A549 (cell line): Measurements from ENCODE around the gene RPS6KA6. TPM values are rescaled to one million over a fixed set of nuclear protein-coding genes. Genes with fewer than 3 reads are reported as not detected.
A peak's percentile ranks its signal among the peaks of the same experiment; 100 is the strongest.

Experiments
- ATAC-seq, 2 experiments: fragments of 200-7000 bp in 1 of 2; fragments of >200 bp in 1 of 2; cut with Nextera tagmentation in 1 of 2; cut with Tn5 transposase in 1 of 2; 3 replicates each; pipeline versions ENCODE4 v1.8.0 to v1.9.1; 2018 to 2020; ENCODE audit warnings: mild to moderate bottlenecking in 1 of 2, moderate library complexity in 1 of 2
- CTCF ChIA-PET: fragments of 300-600 bp; sonication (Branson Sonifier 250); formaldehyde crosslinking; extraction: SDS; loops from one replicate; lab custom pipeline; 2021; ENCODE audit warnings: antibody characterized with exemption, inconsistent platforms; lab: Yijun Ruan, JAX
- POLR2A ChIA-PET: fragments of 350-600 bp; formaldehyde crosslinking; extraction: SDS; loops from one replicate; lab custom pipeline; 2021; ENCODE audit warnings: antibody characterized with exemption, inconsistent platforms; lab: Yijun Ruan, JAX
- DNase-seq, 2 experiments: peaks; one replicate each; pipeline versions ENCODE4 v3.0.0 to v3.0.0-alpha.2; 2011 to 2016; ENCODE audit warnings: low read depth in 1 of 2, low spot score in 1 of 2
- FAIRE-seq: peaks from 2 replicates; lab custom pipeline; 2011; peaks lifted over from hg19 to GRCh38; lab: Jason Lieb, UNC
- H3K27ac ChIP-seq, 2 experiments: fragments of >200 bp; sonication (Bioruptor Twin); formaldehyde crosslinking; 3 replicates each; pipeline ENCODE4 v1.5.1; 2016 to 2017
- H3K4me1 ChIP-seq: fragments of >200 bp; sonication (Bioruptor Twin); formaldehyde crosslinking; 3 replicates; pipeline ENCODE4 v1.6.1; 2016
- H3K4me2 ChIP-seq: fragments of >200 bp; sonication (Bioruptor Twin); formaldehyde crosslinking; 3 replicates; pipeline ENCODE4 v1.6.1; 2016
- H3K4me3 ChIP-seq: fragments of >200 bp; sonication (Bioruptor Twin); formaldehyde crosslinking; 3 replicates; pipeline ENCODE4 v1.5.1; 2016
- H3K9me3 ChIP-seq: fragments of >200 bp; sonication (Bioruptor Twin); formaldehyde crosslinking; 3 replicates; pipeline ENCODE4 v1.6.1; 2016
- BHLHE40 ChIP-seq: IDR thresholded peaks from 2 replicates; pipeline ENCODE4 v1.6.1; 2012; ENCODE audit warnings: low read depth, low read length, inconsistent platforms
- CBX2 ChIP-seq: fragments of 200-600 bp; sonication (generic); IDR thresholded peaks from 2 replicates; pipeline ENCODE4 v1.6.1; 2016; ENCODE audit warnings: low read depth, mild to moderate bottlenecking, borderline replicate concordance
- CBX8 ChIP-seq: fragments of 200-600 bp; sonication (generic); IDR thresholded peaks from 2 replicates; pipeline ENCODE4 v1.6.1; 2016
- EHMT2 ChIP-seq: fragments of 200-600 bp; sonication (generic); IDR thresholded peaks from 2 replicates; pipeline ENCODE4 v1.6.1; 2016; ENCODE audit warnings: antibody characterized with exemption, low read depth, mild to moderate bottlenecking, moderate library complexity
- ELK1 ChIP-seq: fragments of 150-350 bp; IDR thresholded peaks from 2 replicates; pipeline ENCODE4 v1.6.1; 2014; ENCODE audit warnings: low read depth, mild to moderate bottlenecking, low read length
- FOSL2 ChIP-seq, 2 experiments: fragments of 450-650 bp in 1 of 2; fragments of >200 bp in 1 of 2; sonication (Bioruptor Twin) in 1 of 2; formaldehyde crosslinking; IDR thresholded peaks; 2 replicates each; pipeline versions ENCODE4 v1.5.0 to v1.6.1; 2016 to 2020; ENCODE audit warnings: mild to moderate bottlenecking in 1 of 2, moderate library complexity in 1 of 2
- KDM1A ChIP-seq: fragments of 200-600 bp; sonication (generic); IDR thresholded peaks from 2 replicates; pipeline ENCODE4 v1.6.1; 2016; ENCODE audit warnings: low read depth, mild to moderate bottlenecking
- KDM5A ChIP-seq: fragments of 200-600 bp; sonication (generic); IDR thresholded peaks from 2 replicates; pipeline ENCODE4 v1.6.1; 2016; ENCODE audit warnings: antibody characterized with exemption, mild to moderate bottlenecking
- MAFK ChIP-seq: fragments of 450-650 bp; IDR thresholded peaks from 2 replicates; pipeline ENCODE4 v1.6.1; 2014; ENCODE audit not compliant: partially characterized antibody
- MAX ChIP-seq: IDR thresholded peaks from 2 replicates; pipeline ENCODE4 v1.6.1; 2012
- MAZ ChIP-seq: fragments of 150-350 bp; IDR thresholded peaks from 2 replicates; pipeline ENCODE4 v1.6.1; 2014; ENCODE audit warnings: antibody characterized with exemption, low read depth, low read length, borderline replicate concordance
- NR3C1 ChIP-seq: fragments of >200 bp; sonication (Bioruptor Twin); formaldehyde crosslinking; IDR thresholded peaks from 3 replicates; pipeline ENCODE4 v1.6.1; 2017
- PBX3 ChIP-seq: IDR thresholded peaks from 2 replicates; pipeline ENCODE4 v1.6.1; 2012
- PHF8 ChIP-seq: fragments of 200-600 bp; sonication (generic); IDR thresholded peaks from 2 replicates; pipeline ENCODE4 v1.6.1; 2016; ENCODE audit warnings: low read depth, mild to moderate bottlenecking, antibody characterized with exemption, moderate library complexity, borderline replicate concordance
- RAD21 ChIP-seq, 2 experiments: fragments of >200 bp in 1 of 2; sonication (Bioruptor Twin) in 1 of 2; formaldehyde crosslinking in 1 of 2; IDR thresholded peaks in 1 of 2; conservative IDR thresholded peaks in 1 of 2; 2 replicates in 1 of 2; 3 replicates in 1 of 2; pipeline ENCODE4 v1.6.1; 2012 to 2018; ENCODE audit warnings: inconsistent platforms in 1 of 2
- RARB ChIP-seq: fragments of 250-450 bp; sonication (Bioruptor Pico); IDR thresholded peaks from 2 replicates; pipeline ENCODE4 v1.8.0; 2021; ENCODE audit warnings: mild to moderate bottlenecking, moderate library complexity
- RNF2 ChIP-seq: fragments of 200-600 bp; sonication (generic); IDR thresholded peaks from 2 replicates; pipeline ENCODE4 v1.6.1; 2016; ENCODE audit warnings: low read depth, mild to moderate bottlenecking, antibody characterized with exemption, moderate library complexity, borderline replicate concordance
- SMC3 ChIP-seq: fragments of >200 bp; sonication (Bioruptor Twin); formaldehyde crosslinking; IDR thresholded peaks from 3 replicates; pipeline ENCODE4 v1.6.1; 2018; ENCODE audit warnings: inconsistent platforms
- SREBF2 ChIP-seq: fragments of 450-650 bp; IDR thresholded peaks from 2 replicates; pipeline ENCODE4 v1.6.1; 2014; ENCODE audit warnings: mild to moderate bottlenecking, moderate library complexity
- TFCP2L1 ChIP-seq: fragments of 250-450 bp; sonication (Bioruptor Pico); IDR thresholded peaks from 2 replicates; pipeline ENCODE4 v1.5.0; 2021; ENCODE audit warnings: mild to moderate bottlenecking
- ZSCAN20 ChIP-seq: fragments of 250-450 bp; sonication (Bioruptor Pico); IDR thresholded peaks from 2 replicates; pipeline ENCODE4 v1.8.0; 2022; ENCODE audit warnings: mild to moderate bottlenecking, moderate library complexity
- WGBS: methylation state at CpG from one replicate; pipeline ENCODE4 v1.1.6; 2017; ENCODE audit errors: missing lambda C conversion rate; 5-methylcytosine and 5-hydroxymethylcytosine counted together
- polyA minus RNA-seq: library from RNA; depleted of rRNA, polyadenylated mRNA; stranded (reverse); fragments of >200 nt; gene quantifications from 2 replicates; pipeline ENCODE4 v1.2.3, GENCODE V29; 2011; rRNA and poly(A)+ RNA removed
- polyA plus RNA-seq, 4 experiments: library from polyadenylated mRNA; depleted of rRNA in 3 of 4; stranded (reverse); fragments of >200 nt; fragmentation: RNase III in 1 of 4; extraction: RNeasy Plus Mini Kit Qiagen cat#74134 plus additional on column Dnase treatment in 1 of 4; gene quantifications; 2 replicates in 3 of 4; 3 replicates in 1 of 4; pipeline ENCODE4 v1.2.3, GENCODE V29; 2011 to 2017

RPS6KA6 gene
- polyA plus RNA-seq (2011; rRNA removed): 10.8 and 11.3 TPM in 2 replicates
- 1.2 and 1.3 TPM in 2 replicates for polyA plus RNA-seq (2012; cell fraction: cytosol; rRNA removed)
- 1.0 and 1.4 TPM in 2 replicates for polyA plus RNA-seq (2012; cell fraction: nucleus; rRNA removed)
- polyA plus RNA-seq (2017; fragmentation: RNase III; extraction: RNeasy Plus Mini Kit Qiagen cat#74134 plus additional on column Dnase treatment): 4.3 to 5.1 TPM (median 4.6 TPM) in 3 replicates
- 4.3 and 4.4 TPM in 2 replicates for polyA minus RNA-seq

- H3K4me1 ChIP-seq: peaks cover 7% of the 10 kb centered on the region; the same call in 2 of the 3 replicates
- no CpG with 5 or more reads among the region's 81 CpGs for WGBS
These were observed at the start of gene RPS6KA6 for GRCh38 chrX:84187533-84188319. Gene RPS6KA6, minus strand, starts transcription at chrX:84188199. Its CDS starts 300 bp downstream, at chrX:84187899.

GRCh38 chrX:84224741-84225140, 36.7 kb upstream of the RPS6KA6 start:
- DNase-seq (no peak), ATAC-seq (no peak), FAIRE-seq (no peak)
- TF ChIP-seq RAD21 (conservative IDR thresholded peaks at IDR 0.05 in 1 of 2, IDR thresholded peaks at IDR 0.05 in 1 of 2) (no peak), BHLHE40 (no peak), CBX2 (no peak), SREBF2 (no peak), MAX (no peak), ELK1 (no peak), KDM5A (no peak), FOSL2 (IDR thresholded peaks at IDR 0.05) (no peak), FOSL2 (CRISPR knock-in tag; IDR thresholded peaks at IDR 0.05) (no peak), MAZ (no peak), RARB (CRISPR knock-in tag) (no peak)
- no peak overlapping the region for H3K27ac ChIP-seq
- no peaks in the 10 kb centered on the region for H3K4me1 ChIP-seq
- 55% methylated on average over 3 of the region's 3 CpGs for WGBS
- POLR2A ChIA-PET: no interaction called here
- no peak overlapping the region for H3K4me3 ChIP-seq
- CTCF ChIA-PET: interaction anchor here (0.6 kb wide), 1 partner anchor 711 kb away, joined by 3 read pairs; no protein-coding TSS in a partner anchor
- H3K4me2 ChIP-seq: no peak overlapping the region
- no peaks in the 10 kb centered on the region for H3K9me3 ChIP-seq

More at GRCh38 chrX:84187533-84188319, at the start of gene RPS6KA6:
- ATAC-seq (peak; percentile 76 to 80), DNase-seq (peak; percentile 17 to 40), FAIRE-seq (no peak)
- Histone ChIP-seq H3K4me3 (peak within 1 kb of the TSS; percentile 86), H3K9me3 (no peaks in the 10 kb centered on the region), H3K27ac (peak within 1 kb of the TSS; percentile 77 to 87), H3K4me2 (peak within 1 kb of the TSS; percentile 88)
- CTCF ChIA-PET: interaction anchor here (1.5 to 3.0 kb wide), 2 partner anchors 9 to 142 kb away, joined by 4 to 12 read pairs; no protein-coding TSS in a partner anchor
- TF ChIP-seq TFCP2L1 (CRISPR knock-in tag): no peak
- TF ChIP-seq CBX8: no peak
- no peak for TF ChIP-seq EHMT2
- no peak for TF ChIP-seq PBX3
- no peak for TF ChIP-seq RNF2
- TF ChIP-seq NR3C1: no peak
- no peak for TF ChIP-seq KDM5A
- TF ChIP-seq MAFK: no peak
- TF ChIP-seq MAX: no peak
- no peak for TF ChIP-seq KDM1A
- no peak for TF ChIP-seq ZSCAN20 (CRISPR knock-in tag)
- TF ChIP-seq SMC3: no peak
- TF ChIP-seq PHF8: no peak; the same call in 1 of the 2 replicates
- POLR2A ChIA-PET: no interaction called here
